Stimulated activated CD8-positive, alpha-beta memory T cell treated with anti-CD3 and anti-CD28 coated beads, Interleukin-4, amount 100 ng/mL, for 1 hour (primary cell): ENCODE results near the gene ZNF100.
"Not testable (repeated sequence)": the region's sequence is repeated elsewhere in the genome, so short reads cannot be mapped to it uniquely, and the experiment has no call there.

Experiments
- DNase-seq, 2 donors: peaks; one replicate each; pipeline ENCODE4 v3.0.0-alpha.2; 2020; ENCODE audit warnings: low read depth in 2 of 2, low spot score in 1 of 2

Gene ZNF100

GRCh38 chr19:21704320-21704719, 63.1 kb downstream of the ZNF100 start:
- no peak for DNase-seq

GRCh38 chr19:21699197-21699596, 68.2 kb downstream of the ZNF100 start:
- no peak for DNase-seq

GRCh38 chr19:21698215-21698614, 69.2 kb downstream of the ZNF100 start:
- DNase-seq = no peak

- DNase-seq = no peak
Measured at GRCh38 chr19:21697698-21698097, 69.7 kb downstream of the ZNF100 start.

- no peak for DNase-seq
Measured at GRCh38 chr19:21694171-21694906, 73.0 kb downstream of the ZNF100 start.

GRCh38 chr19:21693399-21693798, 74.0 kb downstream of the ZNF100 start:
- DNase-seq = no peak

- no peak for DNase-seq
Measured at GRCh38 chr19:21691661-21692060, 75.7 kb downstream of the ZNF100 start.

GRCh38 chr19:21688464-21688863, 78.9 kb downstream of the ZNF100 start:
- no peak for DNase-seq

- no peak for DNase-seq
Measured at GRCh38 chr19:21680671-21681070, 86.7 kb downstream of the ZNF100 start.

- no peak for DNase-seq
Measured at GRCh38 chr19:21680026-21680425, 87.4 kb downstream of the ZNF100 start.

GRCh38 chr19:21677696-21678418, 89.5 kb downstream of the ZNF100 start:
- DNase-seq = no peak

- no peak for DNase-seq
Measured at GRCh38 chr19:21674454-21674853, 92.9 kb downstream of the ZNF100 start.

GRCh38 chr19:21673479-21673878, 93.9 kb downstream of the ZNF100 start:
- DNase-seq = not testable (repeated sequence)
